ENCODE results near the gene TFEB.

- TF ChIP-seq CTCF (conservative IDR thresholded peaks at IDR 0.05) (no peak), EZH2 (IDR thresholded peaks at IDR 0.05; ENCODE audit: low read depth) (no peak)
Measured at GRCh38 chr6:41687501-41688175, 47.8 kb downstream of the TFEB start.
